Stimulated activated CD4-positive, alpha-beta T cell treated with anti-CD3 and anti-CD28 coated beads, Interleukin-1b, Interleukin-23, amount 100 ng/mL, for 1 hour (primary cell): ENCODE results near the gene CACNA1G.

ENCODE experiments used
- DNase-seq, 2 donors: peaks; one replicate each; pipeline ENCODE4 v3.0.0-alpha.2; 2020; ENCODE audit warnings: low read depth in 2 of 2

The CACNA1G gene

GRCh38 chr17:50632637-50633036, 72.1 kb downstream of the CACNA1G start:
- DNase-seq, result no peak

GRCh38 chr17:50633683-50634082, 73.2 kb downstream of the CACNA1G start:
- no peak for DNase-seq

GRCh38 chr17:50634224-50634914, 73.9 kb downstream of the CACNA1G start, which contains the start of gene ABCC3:
ABCC3 (plus strand) TSS chr17:50634881; CDS start chr17:50634937, 56 bp downstream.
- no peak for DNase-seq

- no peak for DNase-seq
Observed at GRCh38 chr17:50634915-50635731, 74.6 kb downstream of the CACNA1G start.

- DNase-seq, result no peak
Observed at GRCh38 chr17:50635732-50635981, 75.1 kb downstream of the CACNA1G start.

- DNase-seq, result no peak
Observed at GRCh38 chr17:50635982-50636803, 75.7 kb downstream of the CACNA1G start.

- no peak for DNase-seq
Observed at GRCh38 chr17:50636804-50637195, 76.3 kb downstream of the CACNA1G start.

GRCh38 chr17:50637829-50638605, 77.5 kb downstream of the CACNA1G start:
- no peak for DNase-seq

GRCh38 chr17:50638606-50638965, 78.1 kb downstream of the CACNA1G start:
- DNase-seq, result no peak

- no peak for DNase-seq
Observed at GRCh38 chr17:50638966-50639713, 78.6 kb downstream of the CACNA1G start.

GRCh38 chr17:50640686-50641351, 80.3 kb downstream of the CACNA1G start:
- no peak for DNase-seq

- no peak for DNase-seq
Observed at GRCh38 chr17:50641357-50641756, 80.8 kb downstream of the CACNA1G start.

- DNase-seq, result no peak
Observed at GRCh38 chr17:50642071-50642721, 81.7 kb downstream of the CACNA1G start.

- DNase-seq, result no peak
Observed at GRCh38 chr17:50642722-50643656, 82.5 kb downstream of the CACNA1G start.

GRCh38 chr17:50645748-50646682, 85.5 kb downstream of the CACNA1G start:
- no peak for DNase-seq

GRCh38 chr17:50647187-50647586, 86.7 kb downstream of the CACNA1G start:
- DNase-seq, result no peak

GRCh38 chr17:50649042-50649908, 88.8 kb downstream of the CACNA1G start:
- no peak for DNase-seq
